HG03432 (cell line): Measurements from ENCODE around the gene ACOX3.
"Not testable (repeated sequence)": the region's sequence is repeated elsewhere in the genome, so short reads cannot be mapped to it uniquely, and the experiment has no call there.

ENCODE experiments used
- ATAC-seq: cut with Tn5 transposase; IDR thresholded peaks from one replicate; pipeline ENCODE4 v1.9.1; 2021; ENCODE audit warnings: mild to moderate bottlenecking, moderate library complexity; ENCODE audit not compliant: unreplicated experiment

The ACOX3 gene

DNA sequence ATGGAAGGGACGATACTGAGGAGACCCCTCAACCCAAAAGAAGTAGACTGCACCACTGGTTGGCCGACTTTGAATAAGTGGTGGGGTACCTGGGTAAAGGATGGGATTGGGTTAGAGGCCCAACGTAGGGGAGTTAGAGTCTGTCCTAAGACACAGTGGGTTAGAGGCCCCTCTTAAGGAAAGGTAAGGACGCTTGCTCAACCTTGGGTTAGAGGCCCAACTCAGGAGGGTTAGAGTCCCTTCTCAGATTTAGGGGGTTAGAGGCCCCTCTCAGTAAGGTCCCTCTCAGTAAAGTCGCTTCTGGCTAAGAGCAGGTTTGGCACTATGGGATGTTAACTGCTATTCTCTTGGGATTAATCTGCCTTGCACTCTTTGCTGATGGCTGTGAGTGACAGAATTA, 81.3 kb downstream of the ACOX3 start:
- ATAC-seq: no peak

DNA sequence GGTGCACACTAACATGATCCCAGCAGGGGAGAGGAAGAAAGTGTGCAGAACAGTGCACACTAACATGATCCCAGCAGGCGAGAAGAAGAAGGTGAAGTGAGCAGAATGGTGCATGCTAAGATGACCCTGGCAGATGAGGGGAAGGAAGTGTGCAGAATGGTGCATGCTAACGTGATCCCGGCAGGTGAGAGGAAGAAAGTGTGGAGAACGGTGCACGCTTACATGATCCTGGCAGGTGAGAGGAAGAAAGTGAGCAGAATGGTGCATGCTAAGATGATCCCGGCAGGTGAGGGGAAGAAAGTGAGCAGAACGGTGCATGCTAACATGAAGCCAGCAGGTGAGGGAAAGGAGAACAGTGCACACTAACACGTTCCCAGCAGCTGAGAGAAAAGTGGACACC, 83.7 kb downstream of the ACOX3 start:
- no peak for ATAC-seq

DNA sequence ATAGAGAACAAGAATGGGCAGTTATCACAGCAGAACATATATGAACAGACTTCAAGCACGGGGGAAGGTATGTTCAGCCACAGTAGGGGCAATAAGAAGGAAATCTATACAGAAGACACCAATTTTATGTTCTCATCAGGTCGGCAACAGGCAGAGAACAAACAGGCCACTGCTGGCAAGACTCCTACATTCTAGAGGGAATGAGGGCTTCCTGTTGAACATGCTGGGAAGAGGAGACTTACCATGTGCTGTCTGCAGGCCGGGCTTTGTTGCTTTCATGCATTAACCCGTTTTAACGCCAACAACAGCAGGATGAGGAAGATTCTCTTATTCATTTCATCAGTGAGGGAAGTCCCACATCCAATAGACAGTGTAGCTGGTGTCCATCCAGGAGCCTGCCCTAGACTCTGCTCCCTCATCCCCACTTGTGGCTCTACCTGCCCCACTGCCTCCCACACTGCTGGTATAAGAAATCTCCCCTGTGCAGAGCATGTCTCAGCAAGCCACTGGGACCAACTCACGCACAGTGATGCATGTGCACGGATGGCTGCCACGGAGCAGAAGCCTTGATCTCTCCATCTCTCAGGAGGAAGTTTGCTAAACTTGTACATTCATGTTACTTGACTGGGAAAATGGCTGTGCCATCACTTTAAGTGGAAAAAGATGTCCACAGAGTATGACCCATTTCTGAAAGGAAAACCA, 84.5 kb downstream of the ACOX3 start:
- ATAC-seq: no peak

DNA sequence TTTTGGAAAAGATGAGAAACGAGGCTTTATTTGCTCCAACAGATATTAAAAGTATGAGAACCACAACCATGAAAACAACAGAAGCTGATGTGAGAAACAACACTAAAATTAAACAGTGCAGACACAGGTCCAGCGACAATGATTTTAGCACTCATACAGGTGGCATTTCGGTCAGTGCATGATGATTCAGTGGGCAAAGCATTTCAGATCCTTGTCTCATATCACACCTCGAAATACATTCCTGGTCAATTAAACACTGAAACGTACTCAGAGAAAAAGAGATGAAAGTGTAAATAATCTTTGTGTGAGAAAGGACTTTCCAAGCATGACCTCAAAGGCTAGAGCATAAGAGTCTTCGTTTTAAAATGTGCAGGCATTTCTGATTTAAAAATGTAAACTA, 85.2 kb downstream of the ACOX3 start:
- ATAC-seq: no peak

DNA sequence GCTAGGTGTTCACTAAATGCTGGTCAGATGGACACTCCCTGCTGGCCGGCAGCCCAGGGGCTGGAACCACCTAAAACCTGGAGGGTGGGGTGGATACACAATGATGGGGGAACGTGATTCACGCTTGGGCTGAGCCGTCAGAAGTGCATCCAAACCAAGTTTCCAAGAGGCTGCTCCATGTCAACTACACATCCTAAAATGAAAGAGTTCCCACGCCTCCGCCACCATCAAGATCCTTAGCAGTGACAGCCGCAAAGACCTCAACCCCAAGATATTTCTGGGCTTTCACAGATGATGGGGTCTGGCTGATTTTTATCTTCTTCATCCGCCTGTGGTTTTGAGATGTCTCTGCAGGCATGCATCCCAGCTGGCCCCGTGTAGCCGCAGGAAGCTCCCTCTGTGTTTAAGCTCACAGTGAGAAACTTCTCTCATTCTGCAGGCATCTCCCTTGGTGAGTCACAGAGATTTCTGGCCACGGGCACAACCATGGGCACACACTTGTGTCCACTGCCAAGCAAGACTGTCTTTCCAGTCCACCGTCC, 86.5 kb downstream of the ACOX3 start:
- no peak for ATAC-seq

DNA sequence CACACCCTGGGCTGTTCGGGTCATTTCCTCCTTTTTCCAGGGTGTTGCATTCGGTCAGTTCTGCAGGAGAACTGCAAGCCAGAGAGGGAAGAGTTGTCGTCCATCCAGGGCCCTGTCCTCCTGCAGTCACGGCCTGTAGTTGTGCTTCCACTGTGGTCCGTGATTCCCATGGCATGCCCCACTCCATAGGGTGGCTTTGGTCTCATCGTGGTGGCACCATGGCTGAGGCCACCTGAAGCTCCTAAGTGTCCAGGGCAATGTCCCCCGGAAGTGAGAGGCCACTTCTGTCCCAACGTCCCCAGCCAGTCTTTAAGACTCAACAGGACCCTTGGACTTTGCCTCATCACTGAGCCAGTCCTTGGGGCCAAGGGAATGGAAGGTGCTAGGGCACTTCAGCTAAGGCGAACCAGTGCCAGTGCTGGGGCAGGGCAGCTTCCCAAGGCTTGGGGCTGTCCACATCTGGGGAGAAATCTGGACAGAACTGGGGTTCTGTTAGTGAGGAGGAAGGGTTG, 87.3 kb downstream of the ACOX3 start:
- no peak for ATAC-seq

DNA sequence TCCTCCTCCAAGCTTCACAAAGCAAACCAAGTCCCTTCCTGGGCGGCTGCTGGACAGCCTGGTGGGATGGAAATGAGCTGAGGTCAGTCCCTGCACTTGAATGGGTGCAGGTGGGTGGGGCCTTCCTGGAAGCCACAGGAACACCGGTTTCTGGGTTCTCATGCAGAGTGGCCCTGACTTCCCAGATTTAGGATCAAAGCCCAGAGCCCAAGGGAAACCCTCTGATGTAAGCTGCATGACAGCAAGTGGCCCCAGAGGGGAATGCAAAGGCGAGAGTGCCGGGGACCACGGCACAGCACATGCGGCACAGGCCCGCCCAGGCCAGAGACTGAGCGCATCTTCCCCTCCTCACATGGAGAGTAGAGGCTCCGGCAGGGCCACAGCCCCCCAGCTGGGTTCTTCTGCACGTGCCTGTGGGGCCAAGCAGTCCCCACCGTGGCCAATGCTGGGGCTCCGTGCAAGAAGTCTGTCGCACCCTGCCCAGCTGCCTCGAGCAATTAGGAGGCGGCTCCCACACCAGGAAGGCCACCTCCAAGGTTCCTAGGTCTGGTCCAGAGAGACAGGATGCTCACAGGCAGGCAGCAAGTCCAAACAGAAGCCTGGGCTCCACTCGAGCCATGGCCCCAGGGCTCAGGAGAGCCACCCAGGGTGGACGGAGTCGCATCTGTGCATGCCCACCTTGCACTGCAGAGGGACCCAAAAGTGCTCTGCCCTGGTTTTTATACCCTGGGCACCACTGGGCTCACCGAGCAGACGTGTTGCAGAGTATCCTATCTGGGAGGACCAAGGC, 88.0 kb downstream of the ACOX3 start:
- ATAC-seq: no peak

DNA sequence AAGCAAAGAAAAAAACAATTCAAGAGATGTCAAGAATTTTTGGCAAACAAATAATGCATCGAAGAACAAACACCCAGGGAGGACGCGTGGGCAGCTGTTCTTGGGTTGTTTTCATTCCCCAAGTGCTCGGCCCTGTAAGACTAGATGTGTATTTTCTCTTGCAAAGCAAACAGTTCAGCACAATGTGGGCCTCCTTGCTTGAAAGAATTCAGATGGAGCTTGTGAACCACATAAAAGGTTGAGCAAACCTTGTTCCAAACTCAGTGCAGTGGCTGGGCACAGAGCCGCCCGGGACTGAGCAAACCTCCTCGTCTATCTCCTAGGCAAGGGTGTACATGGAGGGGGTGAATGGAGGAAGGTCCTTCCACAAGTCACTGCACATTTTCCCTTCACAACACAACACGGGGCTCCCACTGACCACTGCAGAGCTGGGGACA, 88.6 kb downstream of the ACOX3 start:
- no peak for ATAC-seq

DNA sequence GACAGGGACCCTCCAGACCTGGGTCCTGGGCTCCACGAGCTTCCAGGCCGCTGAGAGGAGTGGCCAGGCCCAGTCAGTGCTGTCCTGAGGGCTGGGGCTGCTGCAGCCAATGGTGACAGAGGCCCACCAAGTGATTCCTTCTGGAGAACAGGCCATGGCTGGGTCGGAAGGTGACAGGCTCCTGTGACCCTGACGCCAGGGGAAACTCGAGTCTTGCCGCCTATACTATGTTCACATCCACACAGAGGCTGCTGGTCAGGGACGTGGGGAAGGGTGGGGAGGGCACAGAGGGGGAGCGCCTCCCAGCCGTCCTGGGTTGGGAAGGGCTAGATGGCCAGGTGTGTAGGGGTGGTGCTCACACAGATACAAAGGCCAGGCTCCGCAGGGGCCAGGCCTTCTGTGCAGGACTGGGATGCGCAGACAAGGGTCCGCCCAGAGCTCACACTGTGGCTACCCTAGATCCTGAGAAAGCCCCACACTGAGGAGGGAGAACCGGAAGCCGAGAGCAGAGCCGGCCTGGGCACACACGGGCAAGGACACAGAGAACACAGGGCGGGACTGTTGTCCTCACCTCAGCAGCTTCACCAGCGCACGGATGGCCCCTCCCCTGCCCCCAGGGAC, 89.6 kb downstream of the ACOX3 start:
- no peak for ATAC-seq

DNA sequence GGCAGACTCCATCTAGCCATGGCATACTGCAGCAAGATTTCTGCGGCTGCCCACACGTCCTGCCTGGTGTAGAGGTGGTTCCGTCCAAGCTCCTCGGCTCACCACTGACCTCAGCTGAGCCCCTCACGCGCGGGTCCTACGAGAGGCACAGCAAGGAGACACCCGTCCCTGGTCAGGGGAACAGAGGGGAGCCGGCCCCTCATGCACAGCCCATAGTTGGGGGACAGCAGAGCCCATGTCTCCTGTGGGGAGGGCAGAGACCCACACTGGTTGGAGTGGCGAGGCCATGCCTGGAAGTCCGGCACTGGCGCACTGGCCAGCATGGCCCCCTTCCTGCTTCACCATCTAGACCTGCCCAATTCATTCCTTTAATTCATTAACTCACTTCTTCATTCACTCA, 90.2 kb downstream of the ACOX3 start:
- no peak for ATAC-seq

DNA sequence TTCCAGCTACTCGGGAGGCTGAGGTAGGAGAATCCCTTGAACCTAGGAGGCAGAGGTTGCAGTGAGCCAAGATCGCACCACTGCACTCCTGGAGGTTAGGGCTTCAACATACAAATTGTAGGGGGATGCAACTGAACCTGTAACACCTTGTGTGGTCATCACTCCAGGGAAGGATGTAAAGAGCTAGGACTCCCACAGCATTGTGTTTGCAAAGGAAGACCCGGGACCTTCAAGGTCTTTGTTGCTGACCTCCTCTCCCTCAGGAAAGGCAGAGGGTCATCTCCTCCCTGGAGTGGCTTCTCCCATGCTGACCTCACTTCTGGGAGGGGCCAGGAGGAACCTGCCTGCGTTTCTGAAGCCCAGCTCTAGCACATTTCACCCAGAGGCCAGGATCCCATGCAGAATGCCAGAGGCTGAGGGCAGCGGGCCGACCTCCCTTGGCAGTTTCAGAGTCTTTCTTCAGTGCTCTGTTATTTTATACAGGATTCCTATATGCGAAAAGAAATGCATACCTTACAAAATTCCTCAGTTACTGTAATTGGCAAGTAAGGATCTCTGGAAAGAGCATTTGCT, 90.8 kb downstream of the ACOX3 start:
- ATAC-seq: no peak

DNA sequence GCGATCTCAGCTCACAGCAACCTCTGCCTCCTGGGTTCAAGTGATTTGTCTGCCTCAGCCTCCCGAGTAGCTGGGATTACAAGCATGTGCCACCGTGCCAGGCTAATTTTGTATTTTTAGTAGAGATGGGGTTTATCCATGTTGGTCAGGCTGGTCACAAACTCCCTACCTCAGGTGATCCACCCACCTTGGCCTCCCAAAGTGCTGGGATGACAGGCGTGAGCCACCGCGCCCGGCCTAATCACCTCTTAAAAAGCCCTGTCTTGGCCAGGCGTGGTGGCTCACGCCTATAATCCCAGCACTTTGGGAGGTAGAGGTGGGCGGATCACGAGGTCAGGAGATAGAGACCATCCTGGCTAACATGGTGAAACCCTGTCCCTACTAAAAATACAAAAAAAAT, 91.3 kb downstream of the ACOX3 start:
- not testable (repeated sequence) for ATAC-seq

DNA sequence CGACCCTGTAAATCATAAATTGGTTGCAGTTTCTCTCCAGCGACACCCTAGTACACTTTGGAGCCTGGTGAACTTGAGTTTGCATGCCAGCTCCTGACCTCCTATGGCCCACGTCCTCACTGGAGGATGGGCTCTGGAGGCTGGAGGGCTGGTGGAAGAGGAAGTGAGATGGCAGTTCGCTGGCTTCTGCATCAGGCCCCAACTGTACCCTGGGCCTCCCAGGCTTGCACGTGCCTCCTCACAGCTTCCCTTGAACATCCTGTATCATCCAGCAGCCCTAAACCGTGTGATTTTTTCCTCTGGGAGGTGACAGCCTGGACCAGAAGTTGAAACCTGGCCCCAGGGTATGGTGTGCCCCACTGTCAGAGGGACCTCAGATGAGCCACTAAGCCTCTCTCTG, 92.5 kb downstream of the ACOX3 start:
- no peak for ATAC-seq

DNA sequence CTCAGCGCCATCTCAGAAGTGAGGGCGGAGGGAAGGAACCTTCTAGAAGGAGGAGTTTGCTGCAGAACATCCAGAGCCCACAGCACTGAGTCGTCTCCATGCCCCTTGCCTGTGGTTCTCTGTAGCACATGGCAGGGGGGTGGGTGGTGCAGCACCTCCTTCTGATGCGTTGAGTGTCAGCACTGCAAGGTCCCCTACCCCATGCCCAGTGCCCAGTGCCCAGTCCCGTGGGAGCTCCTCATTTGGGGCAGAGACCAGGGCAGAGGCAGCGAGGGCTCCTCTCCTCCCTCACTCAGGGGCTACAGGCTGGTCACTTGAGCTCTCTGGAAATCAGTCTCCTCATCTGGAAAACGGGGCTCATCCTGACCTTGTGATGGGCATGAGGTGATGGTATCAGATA, 92.9 kb downstream of the ACOX3 start:
- ATAC-seq: no peak

DNA sequence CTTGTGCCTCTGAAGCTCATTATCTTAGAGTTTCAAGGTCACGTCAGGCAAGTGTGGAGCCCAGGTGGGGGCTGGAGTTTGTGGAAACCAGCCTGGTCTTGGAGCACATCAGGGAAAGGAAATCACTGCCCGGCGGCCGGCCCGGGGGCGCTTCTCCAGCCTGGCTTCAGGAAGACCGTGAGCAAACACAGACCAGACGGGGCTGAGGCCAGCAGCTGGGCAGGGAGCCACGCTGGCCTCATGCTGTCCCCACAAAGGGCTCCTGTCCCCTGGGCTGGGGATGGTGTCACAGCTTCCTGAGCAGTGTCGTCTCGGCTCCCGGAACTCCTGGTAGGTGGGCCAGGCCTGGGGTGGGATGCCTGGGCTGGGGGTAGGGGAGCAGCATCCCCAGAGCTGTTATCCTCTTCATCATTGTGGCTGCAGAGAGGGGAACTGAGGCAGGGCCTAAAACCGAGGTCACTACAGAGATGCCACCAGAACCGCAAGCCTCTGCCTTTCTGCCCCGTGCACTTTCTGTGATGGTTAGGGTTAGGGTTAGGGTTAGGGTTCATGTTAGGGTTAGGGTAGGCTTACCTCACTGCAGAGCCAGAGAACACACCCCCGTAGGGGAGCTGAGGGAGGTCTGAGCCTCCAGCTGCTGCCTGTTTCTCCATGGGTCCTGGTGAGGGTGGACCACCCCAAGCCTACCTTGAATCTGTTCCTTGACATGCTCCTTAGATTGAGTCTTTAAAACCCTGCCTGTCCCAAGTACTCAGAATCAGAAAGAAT, 93.5 kb downstream of the ACOX3 start:
- ATAC-seq: no peak

DNA sequence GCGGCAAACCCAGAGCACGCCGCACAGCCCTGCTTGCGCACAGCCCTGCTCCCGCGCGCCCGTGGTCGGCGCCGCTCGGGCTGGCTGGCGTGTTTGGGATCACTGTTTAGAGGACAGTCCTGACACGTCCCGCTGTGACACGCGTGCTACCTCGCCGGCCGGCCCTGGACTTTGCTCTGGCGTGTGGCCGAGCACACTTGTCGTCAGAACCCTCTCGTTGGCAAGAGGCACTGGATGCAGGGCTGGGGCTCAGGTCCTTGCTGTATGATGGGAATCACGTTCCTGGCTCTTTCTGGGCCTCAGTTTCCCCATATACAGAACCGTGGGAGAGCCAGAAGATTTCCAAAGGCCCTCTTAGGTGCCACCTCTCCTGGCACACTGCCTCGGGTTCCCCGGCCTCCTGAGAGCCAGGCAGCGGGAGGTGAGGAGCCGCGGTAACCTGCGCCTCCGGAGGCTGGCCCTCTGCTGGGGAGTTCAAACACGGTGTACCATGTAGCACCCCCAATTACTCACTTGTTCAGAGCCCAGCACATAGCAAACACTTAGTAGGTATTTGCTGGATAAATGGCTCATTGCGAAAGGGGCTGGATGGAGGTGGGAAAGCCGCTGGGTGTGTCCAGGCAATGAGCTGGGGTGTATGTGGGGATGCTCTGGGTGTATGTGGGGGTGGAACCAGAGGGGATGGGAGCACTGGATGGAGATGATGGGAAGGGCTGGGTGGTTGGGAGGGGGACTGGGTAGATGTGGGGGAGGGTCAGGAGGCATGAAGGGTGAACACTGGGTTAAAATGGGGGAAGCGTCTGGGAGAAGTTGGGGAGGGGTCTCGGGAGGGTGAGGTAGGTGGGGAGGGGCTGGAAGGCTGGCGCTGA, 94.3 kb downstream of the ACOX3 start:
- no peak for ATAC-seq

DNA sequence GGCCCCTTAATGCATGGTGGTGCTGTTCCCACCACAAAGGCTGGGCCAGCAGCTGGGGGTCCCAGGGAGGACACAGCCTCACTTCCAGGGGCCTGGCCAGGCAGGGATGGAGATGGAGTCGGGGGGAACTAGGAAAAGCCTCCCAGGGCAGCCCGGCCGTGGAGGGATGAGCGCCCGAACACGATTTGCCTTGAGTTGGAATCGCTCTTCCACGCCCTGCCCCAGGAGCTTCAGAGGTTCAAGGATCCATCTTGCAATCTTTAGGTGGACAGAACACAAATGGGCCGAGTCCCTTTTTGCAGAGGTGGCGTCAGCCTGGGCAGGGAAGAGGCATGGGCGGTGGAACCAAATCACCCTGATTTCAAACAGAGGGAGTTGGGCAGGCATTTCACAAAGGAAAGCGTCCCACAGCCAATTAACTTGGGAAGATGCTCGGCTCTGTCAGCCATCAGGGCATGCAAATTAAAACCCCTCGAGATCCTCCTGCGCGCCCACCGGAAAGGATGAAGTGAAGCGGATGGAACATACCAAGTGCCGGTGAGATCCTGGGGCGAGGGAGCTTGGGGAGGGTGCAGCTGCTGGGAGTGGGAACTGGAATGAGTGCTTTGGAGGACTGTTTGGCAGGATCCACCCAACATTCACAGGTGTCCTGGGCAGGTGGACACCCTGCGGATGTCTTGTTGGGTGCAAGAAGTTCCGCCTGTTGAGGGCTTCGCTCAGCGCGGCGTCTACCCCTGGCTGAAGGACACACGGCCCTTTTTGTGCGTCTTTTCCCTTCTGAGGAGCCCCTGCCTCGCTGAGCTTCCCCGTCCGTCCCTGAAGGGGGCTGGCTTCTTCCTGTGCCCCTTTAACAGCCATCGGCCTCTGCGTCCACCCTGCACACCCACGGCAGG, 95.2 kb downstream of the ACOX3 start:
- no peak for ATAC-seq

DNA sequence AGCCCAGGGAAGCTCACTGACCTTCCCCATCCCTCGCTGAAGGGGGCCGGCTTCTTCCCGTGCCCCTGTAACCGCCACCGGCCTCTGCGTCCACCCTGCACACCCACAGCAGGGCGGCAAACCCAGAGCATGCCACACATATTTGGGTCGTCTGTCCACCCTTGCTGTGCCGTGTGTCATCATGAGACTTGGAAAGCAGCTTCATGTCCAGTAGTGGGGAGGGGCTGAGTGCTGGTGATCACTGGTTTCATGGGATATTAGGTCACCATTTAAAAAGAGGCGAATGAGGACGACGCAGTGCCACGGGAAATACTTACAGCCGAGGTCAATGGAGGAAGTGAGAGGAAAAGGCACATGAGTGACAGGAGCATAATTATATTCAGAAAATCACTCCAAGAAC, 96.1 kb downstream of the ACOX3 start:
- ATAC-seq: no peak

DNA sequence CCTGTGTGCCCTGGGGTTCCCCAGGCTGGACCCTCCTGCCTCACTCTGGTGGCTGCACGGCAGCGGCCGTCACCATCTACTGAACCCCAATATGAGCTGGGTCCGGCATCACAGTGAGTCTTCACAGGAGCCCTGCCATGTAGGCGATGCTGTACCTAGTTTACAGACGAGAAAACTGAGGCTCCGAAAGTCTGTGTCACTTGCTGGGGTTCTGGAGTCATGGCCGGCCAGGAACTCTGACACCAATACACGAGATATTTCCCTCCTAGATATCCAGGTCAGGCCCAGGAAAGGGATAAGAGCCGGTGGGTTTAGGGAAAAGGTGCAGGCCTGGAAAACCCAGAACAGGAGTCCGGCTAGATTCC, 96.6 kb downstream of the ACOX3 start:
- ATAC-seq: no peak
